ENCODE measurements around the gene CDK3.

DNA sequence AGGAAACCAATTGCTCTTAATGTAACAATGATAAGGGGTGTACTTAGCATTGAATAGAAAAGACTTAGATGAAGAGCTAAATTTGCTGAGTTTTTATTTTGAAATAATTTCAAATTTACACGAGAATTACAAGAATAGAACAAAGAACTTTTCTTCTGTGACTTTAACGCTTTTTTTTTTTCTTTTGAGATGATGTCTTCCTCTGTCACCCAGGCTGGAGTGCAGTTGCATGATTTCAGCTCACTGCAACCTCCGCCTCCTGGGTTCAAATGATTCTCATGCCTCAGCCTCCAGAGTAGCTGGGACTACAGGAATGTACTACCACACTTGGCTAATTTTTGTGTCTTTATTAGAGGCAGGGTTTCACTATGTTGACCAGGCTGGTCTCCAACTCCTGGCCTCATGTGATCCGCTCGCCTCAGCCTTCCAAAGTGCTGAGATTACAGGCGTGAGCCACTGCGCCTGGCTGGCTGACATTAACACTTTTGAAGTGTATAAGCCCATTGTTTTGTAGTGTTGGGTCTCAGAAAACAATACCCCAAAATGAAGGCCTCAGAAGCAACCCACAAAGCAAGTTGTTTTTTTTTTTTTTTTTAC is 19.5 kb upstream of the CDK3 start:
- TF ChIP-seq CTCF (IDR thresholded peaks at IDR 0.05; ENCODE audit: low read depth, low read length) (no peak), POLR2A (IDR thresholded peaks at IDR 0.05; ENCODE audit: extremely low read depth, insufficient read length) (no peak)

All from NB4 (cell line).